Left kidney (tissue), 2 donors: Measurements from ENCODE around the gene SNX25. TPM values are rescaled to one million over a fixed set of nuclear protein-coding genes. Genes with fewer than 3 reads are reported as not detected.
A peak's percentile ranks its signal among the peaks of the same experiment; 100 is the strongest.
"Not testable (repeated sequence)": the region's sequence is repeated elsewhere in the genome, so short reads cannot be mapped to it uniquely, and the experiment has no call there.

ENCODE experiments used
- DNase-seq: peaks from one replicate; pipeline ENCODE4 v3.0.0-alpha.2; 2013
- polyA plus RNA-seq: library from polyadenylated mRNA; unstranded; fragments of 120-200 nt; gene quantifications from one replicate; pipeline ENCODE4 v1.2.1, GENCODE V29; 2013; ENCODE audit not compliant: insufficient read length

Gene SNX25
- polyA plus RNA-seq, 1 donor = 26.0 TPM

- no peak for DNase-seq
These were observed 95.7 kb downstream of the SNX25 start for GRCh38 chr4:185304944-185305690.

GRCh38 chr4:185305979-185306442 lies 96.6 kb downstream of the SNX25 start:
- DNase-seq = peak; percentile 17

- no peak for DNase-seq
These were observed 97.9 kb downstream of the SNX25 start for GRCh38 chr4:185307136-185307950.

GRCh38 chr4:185309770-185310169 lies 100.4 kb downstream of the SNX25 start:
- DNase-seq = no peak

GRCh38 chr4:185311113-185311888 lies 101.9 kb downstream of the SNX25 start:
- DNase-seq = no peak

- no peak for DNase-seq
These were observed 103.3 kb downstream of the SNX25 start for GRCh38 chr4:185312699-185313098.

- DNase-seq = not testable (repeated sequence)
These were observed 108.1 kb downstream of the SNX25 start for GRCh38 chr4:185317462-185317861.

GRCh38 chr4:185317880-185318279 lies 108.5 kb downstream of the SNX25 start:
- no peak for DNase-seq

GRCh38 chr4:185318679-185319078 lies 109.3 kb downstream of the SNX25 start:
- DNase-seq = no peak

GRCh38 chr4:185322803-185323202 lies 113.4 kb downstream of the SNX25 start:
- DNase-seq = no peak

GRCh38 chr4:185323606-185324005 lies 114.2 kb downstream of the SNX25 start:
- DNase-seq = no peak

- DNase-seq = not testable (repeated sequence)
These were observed 115.0 kb downstream of the SNX25 start for GRCh38 chr4:185324361-185324760.

GRCh38 chr4:185325721-185326120 lies 116.3 kb downstream of the SNX25 start:
- not testable (repeated sequence) for DNase-seq

GRCh38 chr4:185328586-185328985 lies 119.2 kb downstream of the SNX25 start:
- DNase-seq = no peak

GRCh38 chr4:185329879-185330510 lies 120.6 kb downstream of the SNX25 start:
- not testable (repeated sequence) for DNase-seq

- DNase-seq = no peak
These were observed 123.4 kb downstream of the SNX25 start for GRCh38 chr4:185332575-185333464.

GRCh38 chr4:185334326-185334725 lies 124.9 kb downstream of the SNX25 start:
- DNase-seq = no peak

GRCh38 chr4:185335579-185335978 lies 126.2 kb downstream of the SNX25 start:
- DNase-seq = no peak

- no peak for DNase-seq
These were observed 130.5 kb downstream of the SNX25 start for GRCh38 chr4:185339941-185340340.

GRCh38 chr4:185341377-185341776 lies 132.0 kb downstream of the SNX25 start:
- no peak for DNase-seq

- DNase-seq = no peak
These were observed 132.4 kb downstream of the SNX25 start for GRCh38 chr4:185341841-185342240.
